NCI-H2171 treated with DMSO at 0.1 percent for 48 hours (cell line): ENCODE results near the gene ZNF433.
A peak's percentile ranks its signal among the peaks of the same experiment; 100 is the strongest.

ENCODE experiments used
- DNase-seq: peaks from one replicate; lab custom pipeline; 2025; lab: John Stamatoyannopoulos, UW

ZNF433 gene

GRCh38 chr19:11989112-11989456 is 46.4 kb downstream of the ZNF433 start:
- DNase-seq = no peak

DNA sequence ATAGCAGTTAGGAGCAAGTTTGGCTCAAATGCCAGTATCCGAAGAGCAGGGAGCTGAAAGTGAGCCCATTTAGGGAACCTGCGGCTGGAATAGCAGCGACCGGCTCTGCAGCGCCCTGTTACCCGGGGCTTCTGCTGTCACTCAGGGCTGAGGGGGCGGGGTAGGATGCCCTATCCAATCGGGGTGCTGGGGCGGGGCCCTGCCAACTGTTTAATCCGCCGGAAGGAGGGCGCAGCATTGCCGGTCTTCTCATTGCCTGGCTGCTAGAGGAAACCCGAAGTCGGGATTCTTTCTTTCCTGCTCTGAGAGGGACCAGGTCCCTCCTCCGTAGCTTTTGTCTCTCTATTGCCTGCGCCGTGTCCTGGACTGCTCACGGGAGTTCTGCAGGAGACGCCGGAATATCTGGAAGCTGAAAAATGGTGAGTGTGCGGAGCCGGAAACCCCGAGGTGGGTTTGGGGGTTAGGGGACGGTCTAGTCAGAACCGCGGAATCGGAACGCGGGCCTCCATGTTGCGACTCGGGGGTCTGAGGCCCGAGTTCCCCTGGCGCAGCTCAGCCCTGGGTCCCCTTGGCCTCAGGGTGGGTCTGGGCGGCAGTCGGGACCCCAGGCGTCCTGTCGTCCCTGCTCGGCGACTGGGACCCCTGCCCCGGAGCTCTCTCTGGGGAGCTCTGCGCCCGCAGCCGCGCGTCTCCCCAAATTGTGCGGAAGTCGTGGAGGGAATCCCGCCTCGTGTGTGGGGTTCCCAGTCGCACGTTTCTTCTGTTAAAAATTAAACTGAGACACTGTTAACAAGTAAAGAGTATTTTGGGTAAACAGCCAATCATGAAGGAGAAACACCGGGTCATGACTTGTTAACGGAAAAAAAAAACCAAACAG is 47.8 kb downstream of the ZNF433 start:
- DNase-seq = peak; percentile 83

DNA sequence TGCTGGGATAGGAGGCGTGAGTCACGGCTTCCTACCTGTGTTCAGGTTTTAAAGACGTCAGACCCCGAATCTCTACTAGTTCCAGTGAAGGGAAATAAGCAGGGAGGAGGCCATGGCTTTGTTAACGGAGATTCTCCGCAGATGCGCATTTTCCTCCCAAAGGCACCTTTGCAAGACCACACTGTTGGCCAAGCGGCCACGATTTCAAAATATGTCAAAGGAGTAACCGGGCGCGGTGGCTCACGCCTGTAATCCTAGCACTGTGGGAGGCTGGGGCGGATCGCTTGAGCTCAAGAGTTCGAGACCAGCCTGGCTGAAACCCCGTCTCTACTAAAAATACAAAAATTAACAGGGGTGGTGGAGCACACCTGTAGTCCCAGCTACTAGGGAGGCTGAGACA is 48.7 kb downstream of the ZNF433 start:
- DNase-seq = no peak

DNA sequence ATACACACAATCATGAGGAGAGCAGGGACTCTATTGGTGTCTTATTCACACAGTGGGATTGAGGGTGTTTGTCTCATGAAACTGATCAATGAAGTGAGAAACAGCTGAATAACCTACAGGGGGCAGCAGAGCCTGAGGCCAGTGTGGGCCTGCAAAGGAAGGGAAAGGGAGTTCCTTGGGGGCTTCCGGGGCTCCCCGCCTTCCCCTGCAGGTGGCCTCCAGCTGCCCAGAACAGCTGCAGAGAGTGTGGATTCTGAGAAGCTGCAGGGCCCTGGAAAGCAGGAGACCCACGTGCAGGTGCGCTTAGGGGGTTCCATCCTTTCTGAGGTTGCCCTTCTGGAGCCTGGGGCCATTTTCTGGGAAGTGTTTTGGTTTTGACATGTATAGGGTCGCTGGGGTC is 50.5 kb downstream of the ZNF433 start:
- DNase-seq = no peak

DNA sequence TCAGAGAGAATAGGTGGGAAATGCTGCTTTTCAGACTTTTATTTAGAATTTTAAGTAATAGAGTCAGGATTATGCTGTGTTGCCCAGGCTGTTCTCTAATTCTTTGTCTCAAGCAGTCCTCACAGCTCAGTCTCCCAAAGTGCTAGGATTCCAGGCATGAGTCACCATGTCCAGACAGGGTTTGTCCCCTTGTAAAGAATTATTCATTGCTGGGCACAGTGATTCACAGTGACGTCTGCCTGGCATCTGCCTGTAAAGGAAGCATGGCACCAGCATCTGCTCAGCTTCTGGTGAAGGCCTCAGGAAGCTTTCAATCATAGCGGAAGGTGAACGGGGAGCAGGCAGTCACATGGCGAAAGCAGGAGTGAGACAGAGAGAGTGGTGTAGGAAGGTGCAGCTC is 53.0 kb downstream of the ZNF433 start:
- no peak for DNase-seq

DNA sequence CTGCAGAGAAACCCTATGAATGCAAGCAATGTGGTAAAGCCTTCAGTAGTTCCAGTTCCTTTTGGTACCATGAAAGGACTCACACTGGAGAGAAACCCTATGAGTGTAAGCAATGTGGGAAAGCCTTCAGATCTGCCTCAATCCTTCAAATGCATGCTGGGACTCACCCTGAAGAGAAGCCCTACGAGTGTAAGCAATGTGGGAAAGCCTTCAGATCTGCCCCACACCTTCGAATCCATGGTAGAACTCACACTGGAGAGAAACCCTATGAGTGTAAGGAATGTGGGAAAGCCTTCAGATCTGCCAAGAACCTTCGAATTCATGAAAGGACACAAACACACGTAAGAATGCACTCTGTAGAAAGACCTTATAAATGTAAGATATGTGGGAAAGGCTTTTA is 56.0 kb downstream of the ZNF433 start:
- no peak for DNase-seq

GRCh38 chr19:11978492-11979100 is 56.9 kb downstream of the ZNF433 start:
- DNase-seq = no peak

GRCh38 chr19:11973019-11973810 is 62.3 kb downstream of the ZNF433 start:
- DNase-seq = no peak

DNA sequence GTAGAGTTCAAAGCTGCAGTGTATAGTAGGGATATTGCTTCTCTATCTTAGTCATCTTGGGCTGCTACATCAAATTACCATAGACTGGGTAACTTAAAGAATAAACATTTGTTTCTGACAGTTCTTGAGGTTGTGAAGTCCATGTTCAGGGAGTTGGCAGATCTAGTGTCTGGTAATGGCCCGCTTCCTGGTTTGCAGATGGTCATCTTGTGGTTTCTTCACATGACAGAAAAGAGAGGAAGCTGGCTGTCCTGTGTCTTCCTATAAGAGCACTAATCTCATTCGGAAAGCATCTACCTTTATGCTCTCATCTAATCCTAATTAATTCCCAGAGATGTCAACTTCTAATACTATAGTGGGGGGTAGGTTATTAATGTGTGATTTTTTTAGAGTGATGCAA is 64.4 kb downstream of the ZNF433 start:
- DNase-seq = no peak

DNA sequence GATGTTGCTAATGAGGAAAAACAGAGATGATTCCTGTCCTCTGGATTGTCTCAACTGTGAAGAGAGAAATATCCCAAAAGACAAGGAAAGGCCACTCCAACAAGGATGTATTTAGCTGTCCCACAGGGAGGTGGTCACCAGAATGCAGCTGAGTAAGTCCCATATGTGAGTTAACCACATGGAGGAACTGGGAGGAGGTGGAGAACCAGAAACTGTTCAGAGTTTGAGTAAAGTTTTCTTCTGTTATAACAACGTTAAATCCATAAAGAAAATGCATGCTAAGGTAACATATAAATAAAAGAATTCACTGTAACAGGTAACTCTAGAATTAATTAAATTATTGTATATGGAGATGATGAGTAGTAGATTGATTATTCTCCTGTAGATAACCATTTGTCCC is 65.3 kb downstream of the ZNF433 start:
- DNase-seq = no peak

- no peak for DNase-seq
Observed at GRCh38 chr19:11964858-11965645, 70.4 kb downstream of the ZNF433 start, which contains the start of gene ZNF763. ZNF763 (plus strand) TSS chr19:11965040; CDS start chr19:11965209, 169 bp downstream.
